GM21390 (cell line): Measurements from ENCODE around the gene SLC12A8.

ENCODE experiments used
- ATAC-seq: cut with Tn5 transposase; IDR thresholded peaks from one replicate; pipeline ENCODE4 v1.9.1; 2021; ENCODE audit not compliant: unreplicated experiment

Gene SLC12A8

DNA sequence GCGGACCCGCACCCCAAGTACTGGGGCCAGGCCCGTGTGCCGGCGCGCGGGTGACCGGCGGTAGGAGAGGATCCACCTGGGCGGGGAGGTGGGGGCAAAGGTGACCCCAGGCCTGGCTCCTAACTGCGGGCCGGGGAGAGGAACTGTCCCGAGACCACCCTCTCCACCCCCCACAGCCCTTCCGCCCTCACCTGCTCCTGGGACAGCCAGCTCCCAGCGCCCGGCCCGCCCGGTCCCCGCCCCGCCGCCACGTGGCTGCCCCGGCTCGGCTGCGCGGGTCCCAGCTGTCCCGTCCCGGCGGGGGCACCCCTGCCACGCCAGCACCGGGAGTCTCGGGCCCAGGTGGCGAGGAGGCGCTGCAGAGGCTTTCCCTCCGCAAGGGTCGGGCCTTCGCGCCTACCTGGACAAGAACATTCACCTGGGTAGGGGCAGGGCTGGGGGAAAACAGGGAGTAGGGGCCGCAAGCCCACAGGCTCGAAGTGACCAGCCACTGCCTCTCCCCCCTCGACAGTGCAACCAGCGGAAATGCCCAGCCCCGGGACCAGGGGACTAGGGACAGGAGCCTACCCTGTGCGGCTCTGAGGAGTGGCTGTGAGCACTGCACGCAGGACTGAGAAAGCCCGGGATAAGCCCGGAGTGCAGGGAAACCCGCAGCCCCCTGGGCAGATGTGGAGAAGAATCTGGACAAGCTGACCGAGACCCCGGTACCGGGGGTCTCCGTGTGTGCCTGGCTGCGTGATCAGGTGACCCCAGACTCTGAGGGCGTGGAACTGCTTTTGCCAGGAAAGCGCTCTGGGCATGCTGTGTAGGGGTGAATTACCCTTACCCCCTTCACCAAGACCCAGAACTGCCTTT is at the start of gene SLC12A8:
TSS of gene SLC12A8 (minus strand) at position 240 of the 855 bp plus-strand sequence. CDS start 1,399 bp downstream, outside the sequence.
- ATAC-seq, result no peak

DNA sequence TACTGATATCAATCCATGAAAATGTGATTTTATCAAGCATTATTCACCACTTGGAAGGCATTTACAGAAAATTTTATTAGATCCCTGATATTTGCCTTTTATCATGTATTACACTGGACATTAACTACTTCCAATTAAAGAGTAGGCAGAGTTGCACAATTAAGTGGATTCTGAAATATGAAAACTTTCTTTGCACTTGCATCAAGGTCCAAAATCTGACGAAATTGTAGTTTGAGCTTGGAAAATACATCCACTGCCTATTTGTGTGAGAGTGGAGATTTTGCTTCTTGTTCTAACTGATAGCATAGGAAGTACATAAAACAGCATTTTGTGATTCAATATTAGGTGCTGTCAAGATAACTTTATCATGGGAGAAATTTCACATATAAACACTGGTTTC is 49.6 kb upstream of the SLC12A8 start:
- ATAC-seq, result no peak

- ATAC-seq, result no peak
Observed at GRCh38 chr3:125261031-125261430, 48.5 kb upstream of the SLC12A8 start.

DNA sequence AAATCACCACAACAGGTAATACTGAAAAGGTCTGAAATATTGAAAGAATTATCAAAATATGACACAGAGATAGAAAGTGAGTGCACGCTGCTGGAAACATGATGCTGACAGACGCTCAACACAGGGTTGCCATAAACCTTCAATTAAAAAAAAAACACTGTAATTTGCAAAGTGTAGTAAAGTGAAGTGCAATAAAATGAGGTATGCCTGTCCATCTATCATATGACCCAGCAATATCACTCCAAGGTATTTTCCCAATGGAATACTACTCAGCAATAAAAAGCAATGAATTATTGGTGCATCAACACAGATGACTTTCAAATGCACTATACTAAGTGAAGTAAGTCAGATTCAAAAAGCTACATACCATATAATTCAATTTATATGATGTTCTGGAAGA is 47.6 kb upstream of the SLC12A8 start:
- ATAC-seq, result no peak

DNA sequence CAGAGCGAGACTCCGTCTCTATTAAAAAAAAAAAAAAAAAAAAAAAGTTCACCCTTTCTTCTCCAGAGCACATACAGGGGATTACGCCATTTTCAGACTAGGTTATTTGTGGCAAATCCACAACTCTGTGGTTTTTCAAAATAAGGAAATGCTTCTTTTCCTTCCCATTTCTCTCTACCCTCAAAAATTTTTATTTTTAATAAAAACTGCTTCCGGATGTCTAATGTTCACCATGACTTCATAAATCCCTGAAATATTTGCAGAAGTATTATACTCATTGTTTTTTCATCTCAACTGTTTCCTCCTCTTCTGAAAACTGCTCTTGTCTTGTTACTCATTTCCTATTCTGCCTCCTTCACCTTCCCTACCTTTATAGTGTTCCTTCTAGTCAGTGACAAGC is 45.0 kb upstream of the SLC12A8 start:
- ATAC-seq, result no peak

GRCh38 chr3:125256675-125257074 is 44.1 kb upstream of the SLC12A8 start:
- no peak for ATAC-seq

- ATAC-seq, result no peak
Observed at GRCh38 chr3:125250973-125251372, 38.4 kb upstream of the SLC12A8 start.

DNA sequence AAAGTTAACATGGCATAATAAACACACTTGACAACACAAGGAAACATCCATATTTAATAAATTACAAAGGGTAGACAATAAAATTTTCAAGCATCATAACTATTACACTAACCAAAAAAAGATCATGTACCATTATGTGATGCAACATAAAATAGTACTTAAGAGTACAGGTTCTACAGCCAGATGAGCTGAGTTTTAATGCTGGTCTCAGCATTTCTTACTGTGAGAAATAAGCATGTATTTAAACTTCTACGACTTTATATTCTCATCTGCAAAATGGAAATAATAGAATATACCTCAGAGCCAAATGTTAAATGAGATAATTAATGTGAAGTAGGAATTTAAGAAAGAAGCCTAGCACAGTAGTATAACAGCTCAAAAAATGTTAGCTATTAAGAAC is 33.7 kb upstream of the SLC12A8 start:
- no peak for ATAC-seq

DNA sequence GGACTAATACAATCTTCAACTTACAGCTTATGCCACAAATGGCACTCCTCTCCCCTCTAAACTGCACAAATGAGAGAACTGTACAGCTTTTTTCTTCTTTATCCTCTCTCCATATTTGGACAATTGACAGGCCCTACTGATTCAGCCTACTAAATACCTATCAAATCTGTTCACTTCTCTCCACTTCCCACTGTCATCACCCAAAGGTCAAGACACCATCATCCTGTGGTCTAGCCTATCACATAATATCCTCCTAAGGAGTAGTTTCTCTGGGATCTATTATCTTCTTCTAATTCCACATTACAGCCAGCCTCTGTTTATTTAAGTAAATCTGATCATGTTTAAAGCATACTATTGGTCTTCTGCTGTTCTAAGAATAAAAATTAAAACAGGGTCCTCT is 33.0 kb upstream of the SLC12A8 start:
- ATAC-seq, result no peak

- no peak for ATAC-seq
Observed at GRCh38 chr3:125240496-125240895, 27.9 kb upstream of the SLC12A8 start.

GRCh38 chr3:125239266-125239665 is 26.7 kb upstream of the SLC12A8 start:
- no peak for ATAC-seq

DNA sequence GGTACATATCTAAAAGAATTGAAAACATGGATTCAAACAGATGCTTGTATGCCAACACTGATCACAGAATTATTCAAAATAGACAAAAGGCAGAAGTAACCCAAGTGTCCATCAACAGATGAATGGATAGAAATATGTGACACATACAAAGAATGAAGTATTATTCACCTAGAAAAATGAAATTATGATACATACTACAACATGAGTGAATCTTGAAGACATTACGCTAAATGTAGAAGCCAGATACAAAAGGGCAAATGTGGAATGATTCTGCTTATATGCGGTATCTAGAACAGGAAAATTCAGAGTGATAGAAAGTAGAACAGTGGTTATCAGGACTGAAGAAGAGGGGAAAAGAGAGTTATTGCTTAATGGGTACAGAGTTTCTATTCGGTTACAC is 26.2 kb upstream of the SLC12A8 start:
- no peak for ATAC-seq

GRCh38 chr3:125236331-125236903 is 23.9 kb upstream of the SLC12A8 start:
- no peak for ATAC-seq

DNA sequence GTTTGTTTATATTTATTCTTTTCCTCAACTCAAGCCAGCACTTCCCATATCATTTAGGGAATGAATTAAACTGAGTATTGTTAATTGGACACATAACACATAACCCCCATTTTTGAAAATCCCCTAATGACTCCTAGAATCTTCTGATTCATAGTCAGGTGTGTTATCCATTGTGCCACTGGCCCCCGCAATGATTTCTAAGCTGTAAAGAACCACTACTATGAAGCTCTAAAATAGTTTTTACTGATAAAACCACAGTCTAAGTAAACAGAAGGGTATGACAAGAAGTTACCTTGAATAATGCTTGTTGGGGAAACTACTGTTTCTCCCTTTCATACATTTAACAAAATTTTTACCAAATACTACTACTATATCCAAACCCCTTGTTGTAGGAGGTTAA is 22.3 kb upstream of the SLC12A8 start:
- no peak for ATAC-seq

- no peak for ATAC-seq
Observed at GRCh38 chr3:125232401-125232800, 19.9 kb upstream of the SLC12A8 start.

- ATAC-seq, result no peak
Observed at GRCh38 chr3:125231895-125232294, 19.3 kb upstream of the SLC12A8 start.

DNA sequence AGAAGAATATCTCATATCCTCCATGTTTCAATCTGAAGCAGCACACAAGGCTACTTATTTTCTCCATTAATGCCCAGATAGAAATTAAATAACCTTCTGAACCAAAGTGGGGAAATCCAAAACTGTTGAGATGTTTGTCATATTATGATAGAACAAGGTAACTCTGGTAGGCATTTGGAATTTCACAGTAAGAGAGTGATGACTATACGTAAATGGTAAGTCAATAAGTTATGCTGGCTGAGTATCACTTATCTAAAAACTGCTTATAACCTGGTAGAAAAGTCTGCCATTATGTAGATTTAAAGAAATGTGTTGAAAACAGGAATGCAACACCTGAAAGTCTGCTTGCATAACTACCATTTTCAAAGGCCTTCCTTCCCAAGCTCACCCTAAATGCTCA is 17.2 kb upstream of the SLC12A8 start:
- ATAC-seq, result no peak

- no peak for ATAC-seq
Observed at GRCh38 chr3:125229168-125229567, 16.6 kb upstream of the SLC12A8 start.

- ATAC-seq, result no peak
Observed at GRCh38 chr3:125221831-125222230, 9.3 kb upstream of the SLC12A8 start.

GRCh38 chr3:125220727-125221429 is 8.3 kb upstream of the SLC12A8 start:
- ATAC-seq, result no peak

GRCh38 chr3:125220183-125220582 is 7.6 kb upstream of the SLC12A8 start:
- no peak for ATAC-seq

DNA sequence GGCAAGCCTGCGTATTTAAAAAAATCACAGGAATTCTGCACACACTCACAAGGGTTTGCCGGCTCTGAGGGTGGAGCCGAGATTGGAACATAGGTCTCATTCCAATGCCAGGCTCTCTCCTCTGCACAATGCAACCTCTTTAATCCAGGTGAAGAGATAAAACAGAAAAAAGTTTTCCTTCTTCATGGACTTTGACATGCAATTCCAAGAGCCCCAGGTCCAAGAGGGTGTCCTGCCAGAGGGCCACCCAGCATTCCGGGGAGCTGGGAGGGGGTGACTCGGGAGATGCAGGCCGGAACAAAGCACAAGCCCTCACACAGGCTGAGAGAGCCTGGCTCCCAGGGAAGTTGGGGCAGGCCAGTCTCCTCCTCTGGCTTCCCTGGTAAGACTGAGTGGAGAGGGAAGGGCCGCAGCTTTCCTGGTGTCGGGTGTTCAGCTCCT is 6.7 kb upstream of the SLC12A8 start:
- ATAC-seq, result no peak
